GM19239 (cell line): ENCODE measurements around the gene TTC3.
"Not testable (repeated sequence)": the region's sequence is repeated elsewhere in the genome, so short reads cannot be mapped to it uniquely, and the experiment has no call there.

Experiments used
- DNase-seq: peaks from one replicate; pipeline ENCODE4 v3.0.0; 2011; ENCODE audit warnings: low spot score; ENCODE audit not compliant: insufficient read length
- FAIRE-seq: peaks from 2 replicates; lab custom pipeline; 2011; peaks lifted over from hg19 to GRCh38; lab: Jason Lieb, UNC

TTC3 gene

GRCh38 chr21:37208741-37209225, 135.7 kb downstream of the TTC3 start:
- DNase-seq, result no peak
- no peak for FAIRE-seq

GRCh38 chr21:37210130-37210529, 137.1 kb downstream of the TTC3 start:
- no peak for FAIRE-seq
- DNase-seq, result no peak

- no peak for DNase-seq
- FAIRE-seq, result no peak
These were observed 137.7 kb downstream of the TTC3 start for GRCh38 chr21:37210799-37211198.

- FAIRE-seq, result no peak
- DNase-seq, result no peak
These were observed 141.9 kb downstream of the TTC3 start for GRCh38 chr21:37214952-37215351.

- DNase-seq, result no peak
- FAIRE-seq, result no peak
These were observed 146.8 kb downstream of the TTC3 start for GRCh38 chr21:37219761-37220432.

GRCh38 chr21:37220433-37220980, 147.5 kb downstream of the TTC3 start:
- no peak for DNase-seq
- FAIRE-seq, result peak; percentile 77

GRCh38 chr21:37220981-37221664, 148.1 kb downstream of the TTC3 start:
- DNase-seq (peak; percentile 82), FAIRE-seq (peak; percentile 96)

GRCh38 chr21:37222248-37222647, 149.2 kb downstream of the TTC3 start:
- not testable (repeated sequence) for DNase-seq, FAIRE-seq

GRCh38 chr21:37223804-37224345, 150.8 kb downstream of the TTC3 start:
- DNase-seq (no peak), FAIRE-seq (no peak)

GRCh38 chr21:37224861-37225839, 152.1 kb downstream of the TTC3 start:
- no peak for DNase-seq
- peak; percentile 35 for FAIRE-seq

GRCh38 chr21:37226041-37226920, 153.2 kb downstream of the TTC3 start:
- FAIRE-seq (no peak), DNase-seq (no peak)

GRCh38 chr21:37227071-37228002, 154.3 kb downstream of the TTC3 start:
- no peak for DNase-seq
- no peak for FAIRE-seq

GRCh38 chr21:37228003-37228400, 154.9 kb downstream of the TTC3 start:
- FAIRE-seq (no peak), DNase-seq (no peak)

GRCh38 chr21:37230632-37231248, 157.7 kb downstream of the TTC3 start:
- DNase-seq, result no peak
- no peak for FAIRE-seq

- no peak for DNase-seq
- FAIRE-seq, result no peak
These were observed 158.2 kb downstream of the TTC3 start for GRCh38 chr21:37231249-37231645.

- DNase-seq (no peak), FAIRE-seq (no peak)
These were observed 158.6 kb downstream of the TTC3 start for GRCh38 chr21:37231671-37232070.

GRCh38 chr21:37232274-37233018, 159.4 kb downstream of the TTC3 start:
- peak; percentile 67 for DNase-seq
- peak; percentile 80 for FAIRE-seq
